Neuronal stem cell (in vitro differentiated cells): ENCODE results near the gene SF3B2.

ENCODE experiments used
- DNase-seq: peaks from one replicate; pipeline ENCODE4 v3.0.0-alpha.2; 2013; ENCODE audit warnings: low spot score
- H2AFZ ChIP-seq: one replicate; pipeline ENCODE4 v1.6.1; 2013; ENCODE audit warnings: mild to moderate bottlenecking, low read length, inconsistent platforms
- H2AK5ac ChIP-seq: 2 replicates; pipeline ENCODE4 v1.6.1; 2013; ENCODE audit warnings: low read depth, mild to moderate bottlenecking, inconsistent platforms, low read length, moderate library complexity, mixed read lengths
- H2BK120ac ChIP-seq: 2 replicates; pipeline ENCODE4 v1.6.1; 2013; ENCODE audit warnings: low read depth, mild to moderate bottlenecking, inconsistent platforms, low read length, moderate library complexity, mixed read lengths
- H2BK12ac ChIP-seq: one replicate; pipeline ENCODE4 v1.6.1; 2013; ENCODE audit warnings: low read length, inconsistent platforms
- H2BK15ac ChIP-seq: 2 replicates; pipeline ENCODE4 v1.6.1; 2013; ENCODE audit warnings: mild to moderate bottlenecking, low read length, inconsistent platforms, mixed read lengths
- H2BK5ac ChIP-seq: one replicate; pipeline ENCODE4 v1.6.1; 2013; ENCODE audit warnings: inconsistent platforms, mild to moderate bottlenecking, low read length, moderate library complexity
- H3K14ac ChIP-seq: one replicate; pipeline ENCODE4 v1.6.1; 2013; ENCODE audit warnings: low read length, inconsistent platforms
- H3K18ac ChIP-seq: 2 replicates; pipeline ENCODE4 v1.6.1; 2013; ENCODE audit warnings: low read length, inconsistent platforms
- H3K23ac ChIP-seq: 2 replicates; pipeline ENCODE4 v1.6.1; 2013; ENCODE audit warnings: low read depth, mild to moderate bottlenecking, mixed read lengths, low read length, inconsistent platforms; ENCODE audit not compliant: poor library complexity
- H3K27ac ChIP-seq: replicated peaks from 3 replicates; pipeline ENCODE4 v1.5.1; 2013; ENCODE audit warnings: low read length, inconsistent platforms
- H3K27me3 ChIP-seq, 3 experiments: 2 replicates each; pipeline ENCODE4 v1.6.1; 2013; ENCODE audit warnings: low read length in 3 of 3, mild to moderate bottlenecking in 2 of 3, inconsistent platforms in 1 of 3, low read depth in 1 of 3, mixed read lengths in 1 of 3, moderate library complexity in 1 of 3; ENCODE audit not compliant: control insufficient read depth in 3 of 3, insufficient read depth in 3 of 3
- H3K36me3 ChIP-seq, 2 donors: replicated peaks in 1 of 2; 2 replicates each; pipeline ENCODE4 v1.6.1; 2013; ENCODE audit warnings: low read length in 2 of 2; ENCODE audit not compliant: control insufficient read depth in 2 of 2, insufficient read depth in 2 of 2
- H3K4ac ChIP-seq: 2 replicates; pipeline ENCODE4 v1.6.1; 2013; ENCODE audit warnings: inconsistent platforms, mild to moderate bottlenecking, low read length, moderate library complexity
- H3K4me1 ChIP-seq, 2 donors: 1 replicate in 1 of 2; 2 replicates in 1 of 2; pipeline ENCODE4 v1.6.1; 2013; ENCODE audit warnings: low read length in 2 of 2, low read depth in 1 of 2; ENCODE audit not compliant: control insufficient read depth in 2 of 2, insufficient read depth in 1 of 2
- H3K4me2 ChIP-seq: one replicate; pipeline ENCODE4 v1.6.1; 2013; ENCODE audit warnings: mild to moderate bottlenecking, low read length, inconsistent platforms; ENCODE audit not compliant: insufficient read depth, poor library complexity, severe bottlenecking
- H3K4me3 ChIP-seq, 2 donors: 2 replicates each; pipeline ENCODE4 v1.5.1; 2013; ENCODE audit warnings: low read length in 2 of 2, mild to moderate bottlenecking in 2 of 2, inconsistent platforms in 1 of 2, moderate library complexity in 1 of 2
- H3K79me1 ChIP-seq: one replicate; pipeline ENCODE4 v1.6.1; 2013; ENCODE audit warnings: low read depth, mild to moderate bottlenecking, inconsistent platforms, low read length, moderate library complexity
- H3K9ac ChIP-seq: one replicate; pipeline ENCODE4 v1.6.1; 2013; ENCODE audit warnings: mild to moderate bottlenecking, low read depth, low read length, inconsistent platforms; ENCODE audit not compliant: poor library complexity
- H3K9me3 ChIP-seq, 2 donors: replicated peaks in 1 of 2; 2 replicates each; pipeline versions ENCODE3 to v1.6.1; 2013; ENCODE audit warnings: low read length in 2 of 2, mild to moderate bottlenecking in 2 of 2, inconsistent platforms in 1 of 2, low read depth in 1 of 2, mixed read lengths in 1 of 2, moderate library complexity in 1 of 2; ENCODE audit not compliant: control insufficient read depth in 2 of 2, insufficient read depth in 1 of 2
- H4K8ac ChIP-seq: one replicate; pipeline ENCODE4 v1.6.1; 2013; ENCODE audit warnings: low read depth, mild to moderate bottlenecking, inconsistent platforms, low read length, moderate library complexity
- H4K91ac ChIP-seq: one replicate; pipeline ENCODE4 v1.6.1; 2013; ENCODE audit warnings: low read length, low read depth, mild to moderate bottlenecking, inconsistent platforms; ENCODE audit not compliant: poor library complexity
- WGBS, 2 donors: extraction: QIAGEN DNeasy Blood & Tissue Kit; methylation state at CpG; one replicate each; pipeline ENCODE4 v1.1.7; 2013; ENCODE audit warnings: missing lambda C conversion rate in 2 of 2, mixed read lengths in 1 of 2; ENCODE audit not compliant: insufficient read length in 2 of 2, insufficient replicate concordance in 1 of 2; ENCODE audit errors: extremely low coverage in 2 of 2; 5-methylcytosine and 5-hydroxymethylcytosine counted together

Gene SF3B2

GRCh38 chr11:66026017-66026529, 26.1 kb upstream of the SF3B2 start, which contains the start of gene CATSPER1:
TSS of gene CATSPER1 (minus strand) at chr11:66026479. CDS start at chr11:66026379, 100 bp downstream.
- no peak for DNase-seq
- Histone ChIP-seq H3K79me1 (no peaks in the 10 kb centered on the region), H2BK5ac (peak within 1 kb of the TSS; percentile 53), H3K4ac (no peak within 1 kb of the TSS), H3K9ac (peak within 1 kb of the TSS; percentile 60), H3K18ac (peak within 1 kb of the TSS; percentile 17), H2BK12ac (peak within 1 kb of the TSS; percentile 73), H3K4me3 (no peak within 1 kb of the TSS), H3K27me3 (peaks cover 0 to 17% (median 13%) of the 10 kb centered on the region in 3 experiments), H3K9me3 (no peaks in the 10 kb centered on the region), H3K23ac (peak within 1 kb of the TSS; percentile 55), H4K8ac (no peak within 1 kb of the TSS), H2BK15ac (peak within 1 kb of the TSS; percentile 99), H2AFZ (no peak within 1 kb of the TSS), H3K4me2 (no peak within 1 kb of the TSS), H3K36me3 (no peaks in the 10 kb centered on the region), H4K91ac (no peak within 1 kb of the TSS), H3K27ac (no peak within 1 kb of the TSS), H2BK120ac (no peak within 1 kb of the TSS), H3K14ac (peak within 1 kb of the TSS; percentile 71), H3K4me1 (no peaks in the 10 kb centered on the region), H2AK5ac (peak within 1 kb of the TSS; percentile 90)
- no CpG with 5 or more reads among the region's 18 CpGs for WGBS, 2 donors

DNA sequence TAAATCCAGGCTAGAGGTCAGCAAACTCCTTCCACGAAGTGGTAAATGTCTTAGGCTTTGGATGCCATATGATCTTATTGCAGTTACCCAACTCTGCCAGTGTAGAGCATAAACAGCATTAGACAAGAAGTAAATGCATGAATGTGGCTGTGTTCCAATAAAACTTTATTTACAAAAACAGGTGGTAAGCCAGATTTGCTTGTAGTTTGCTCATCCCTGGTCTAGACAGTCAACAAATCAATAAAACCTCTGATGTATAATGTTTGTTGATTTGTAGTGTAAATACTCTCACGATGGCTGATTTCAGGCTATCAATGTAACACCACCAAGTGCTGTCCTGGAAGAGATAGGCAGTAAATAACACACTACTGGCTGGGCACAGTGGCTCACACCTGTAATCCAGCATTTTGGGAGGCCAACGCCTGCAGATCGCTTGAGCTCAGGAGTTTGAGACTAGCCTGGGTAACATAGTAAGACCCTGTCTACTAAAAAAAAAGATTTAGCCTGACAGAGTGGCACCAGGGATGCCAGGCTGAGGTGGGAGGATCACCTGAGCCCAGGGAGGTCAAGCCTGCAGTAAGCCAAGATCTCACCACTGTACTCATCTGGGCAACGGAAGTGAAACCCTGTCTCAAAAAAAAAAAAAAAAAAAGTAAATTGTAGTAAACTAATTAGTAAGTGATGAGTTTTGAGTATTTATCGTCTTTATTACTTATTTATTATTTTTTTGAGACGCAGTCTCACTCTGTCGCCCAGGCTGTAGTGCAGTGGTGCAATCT, 19.0 kb upstream of the SF3B2 start:
- Histone ChIP-seq H3K27me3 (peaks cover 0 to 3% (median 2%) of the 10 kb centered on the region in 3 experiments), H4K91ac (no peak overlapping the region), H3K9me3 (peaks cover 3 to 4% of the 10 kb centered on the region in 2 donors), H3K27ac (no peak overlapping the region), H3K9ac (no peak overlapping the region), H3K36me3 (no peaks in the 10 kb centered on the region), H2BK15ac (no peak overlapping the region), H2BK5ac (no peak overlapping the region), H3K4ac (no peak overlapping the region), H2AK5ac (no peak overlapping the region), H3K4me3 (no peak overlapping the region), H2AFZ (no peak overlapping the region), H3K18ac (no peak overlapping the region), H3K4me1 (no peaks in the 10 kb centered on the region), H4K8ac (no peak overlapping the region), H3K4me2 (no peak overlapping the region), H3K23ac (no peak overlapping the region), H3K14ac (peak overlapping the region; percentile 21), H2BK12ac (no peak overlapping the region), H3K79me1 (no peaks in the 10 kb centered on the region), H2BK120ac (no peak overlapping the region)
- WGBS, 2 donors, result no CpG with 5 or more reads among the region's 8 CpGs
- DNase-seq, result no peak

- Histone ChIP-seq H2BK12ac (no peak overlapping the region), H3K27me3 (peaks cover 0 to 3% (median 2%) of the 10 kb centered on the region in 3 experiments), H3K23ac (no peak overlapping the region), H3K36me3 (peaks cover 0 to 3% of the 10 kb centered on the region in 2 donors), H2BK120ac (no peak overlapping the region), H3K79me1 (no peaks in the 10 kb centered on the region), H3K27ac (no peak overlapping the region), H2AK5ac (no peak overlapping the region), H2AFZ (peak overlapping the region; percentile 17), H3K9me3 (peaks cover 4% of the 10 kb centered on the region in 2 donors), H2BK15ac (no peak overlapping the region), H3K14ac (no peak overlapping the region), H4K8ac (no peak overlapping the region), H3K4me2 (no peak overlapping the region), H3K18ac (no peak overlapping the region), H3K4ac (no peak overlapping the region), H2BK5ac (no peak overlapping the region), H4K91ac (no peak overlapping the region), H3K4me1 (peaks cover 0 to 1% of the 10 kb centered on the region in 2 donors), H3K4me3 (no peak overlapping the region), H3K9ac (no peak overlapping the region)
- no CpG with 5 or more reads among the region's 9 CpGs for WGBS, 2 donors
- DNase-seq, result no peak
Observed at GRCh38 chr11:66035653-66036333, 16.4 kb upstream of the SF3B2 start.

DNA sequence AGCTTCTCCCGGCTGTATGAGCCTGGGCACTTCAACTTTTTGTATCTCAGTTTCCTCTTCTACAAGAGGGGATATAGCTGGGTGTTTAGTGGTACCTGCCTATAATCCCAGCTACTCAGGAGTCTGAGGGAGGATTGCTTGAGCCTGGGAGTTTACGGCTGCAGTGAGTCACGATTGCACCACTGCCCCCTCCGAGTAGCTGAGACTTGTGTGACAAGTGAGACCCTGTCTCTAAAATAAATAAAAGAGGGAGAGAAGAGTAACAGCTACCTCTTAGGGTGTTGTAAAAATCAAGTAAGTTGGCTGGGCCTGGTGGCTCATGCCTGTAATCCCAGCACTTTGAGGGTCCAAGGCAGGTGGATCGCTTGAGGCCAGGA, 15.8 kb upstream of the SF3B2 start:
- no peak overlapping the region for H3K14ac ChIP-seq
- no peak overlapping the region for H3K4me2 ChIP-seq
- no peak overlapping the region for H3K18ac ChIP-seq
- no peak overlapping the region for H2AFZ ChIP-seq
- H3K4ac ChIP-seq, result no peak overlapping the region
- no peak overlapping the region for H3K4me3 ChIP-seq
- H3K36me3 ChIP-seq, result peaks cover 0 to 6% of the 10 kb centered on the region in 2 donors
- H2BK120ac ChIP-seq, result no peak overlapping the region
- no peak overlapping the region for H2BK12ac ChIP-seq
- no peak overlapping the region for H3K9ac ChIP-seq
- H2AK5ac ChIP-seq, result no peak overlapping the region
- no peak overlapping the region for H3K23ac ChIP-seq
- H3K4me1 ChIP-seq, result peaks cover 0 to 2% of the 10 kb centered on the region in 2 donors
- H4K8ac ChIP-seq, result no peak overlapping the region
- no peaks in the 10 kb centered on the region for H3K79me1 ChIP-seq
- H4K91ac ChIP-seq, result no peak overlapping the region
- H2BK15ac ChIP-seq, result no peak overlapping the region
- H3K27me3 ChIP-seq, result peaks cover 0 to 3% (median 2%) of the 10 kb centered on the region in 3 experiments
- H3K9me3 ChIP-seq, result peaks cover 4% of the 10 kb centered on the region in 2 donors
- H3K27ac ChIP-seq, result no peak overlapping the region
- H2BK5ac ChIP-seq, result no peak overlapping the region
- WGBS, 2 donors, result no CpG with 5 or more reads among the region's 5 CpGs
- no peak for DNase-seq
